H9 (cell line): ENCODE results near the gene KCNAB2. TPM values are rescaled to one million over a fixed set of nuclear protein-coding genes. Genes with fewer than 3 reads are reported as not detected.

Experiments
- DNase-seq: peaks from one replicate; pipeline ENCODE4 v3.0.0-alpha.2; 2017
- H2AFZ ChIP-seq: one replicate; pipeline ENCODE4 v1.6.1; 2013; ENCODE audit warnings: mild to moderate bottlenecking, low read length, control low read depth, moderate library complexity
- H2AK5ac ChIP-seq: 2 replicates; pipeline ENCODE4 v1.6.1; 2013; ENCODE audit warnings: low read length, control low read depth, mixed read lengths; ENCODE audit not compliant: insufficient read length
- H2BK120ac ChIP-seq: one replicate; pipeline ENCODE4 v1.6.1; 2013; ENCODE audit warnings: low read depth, mild to moderate bottlenecking, low read length, control low read depth, inconsistent platforms; ENCODE audit not compliant: poor library complexity, severe bottlenecking
- H2BK12ac ChIP-seq: 2 replicates; pipeline ENCODE4 v1.6.1; 2013; ENCODE audit warnings: low read length, control low read depth, mixed read lengths, low read depth; ENCODE audit not compliant: insufficient read length
- H2BK15ac ChIP-seq: 2 replicates; pipeline ENCODE4 v1.6.1; 2013; ENCODE audit warnings: low read depth, low read length, control low read depth
- H2BK20ac ChIP-seq: one replicate; pipeline ENCODE4 v1.6.1; 2013; ENCODE audit warnings: low read depth, mild to moderate bottlenecking, low read length, control low read depth, inconsistent platforms; ENCODE audit not compliant: poor library complexity, severe bottlenecking
- H2BK5ac ChIP-seq: 2 replicates; pipeline ENCODE4 v1.6.1; 2013; ENCODE audit warnings: low read length, control low read depth, mixed read lengths; ENCODE audit not compliant: insufficient read length
- H3K14ac ChIP-seq: 2 replicates; pipeline ENCODE4 v1.6.1; 2013; ENCODE audit warnings: low read length, control low read depth; ENCODE audit not compliant: insufficient read depth
- H3K18ac ChIP-seq: 2 replicates; pipeline ENCODE4 v1.6.1; 2013; ENCODE audit warnings: low read depth, mild to moderate bottlenecking, mixed read lengths, low read length, control low read depth; ENCODE audit not compliant: insufficient read length
- H3K23ac ChIP-seq: 2 replicates; pipeline ENCODE4 v1.6.1; 2013; ENCODE audit warnings: low read length, control low read depth, mixed read lengths, low read depth; ENCODE audit not compliant: insufficient read length
- H3K23me2 ChIP-seq: 2 replicates; pipeline ENCODE4 v1.6.1; 2013; ENCODE audit warnings: low read depth, mild to moderate bottlenecking, mixed read lengths, low read length, control low read depth; ENCODE audit not compliant: insufficient read length, poor library complexity, severe bottlenecking
- H3K27ac ChIP-seq: 2 replicates; pipeline ENCODE4 v1.5.1; 2013; ENCODE audit warnings: low read length, control low read depth, mixed read lengths, low read depth; ENCODE audit not compliant: insufficient read length
- H3K27me3 ChIP-seq: 2 replicates; pipeline ENCODE4 v1.6.1; 2013; ENCODE audit warnings: low read length, control low read depth, inconsistent platforms; ENCODE audit not compliant: insufficient read depth
- H3K4ac ChIP-seq: 2 replicates; pipeline ENCODE4 v1.6.1; 2013; ENCODE audit warnings: low read depth, mild to moderate bottlenecking, control low read depth, inconsistent platforms, low read length, moderate library complexity
- H3K4me1 ChIP-seq: 2 replicates; pipeline ENCODE4 v1.6.1; 2013; ENCODE audit warnings: low read length, control low read depth, inconsistent platforms; ENCODE audit not compliant: insufficient read depth
- H3K4me2 ChIP-seq: 2 replicates; pipeline ENCODE4 v1.6.1; 2013; ENCODE audit warnings: low read length, control low read depth, mixed read lengths; ENCODE audit not compliant: insufficient read length, insufficient read depth
- H3K56ac ChIP-seq: 2 replicates; pipeline ENCODE4 v1.6.1; 2013; ENCODE audit warnings: low read depth, mild to moderate bottlenecking, mixed read lengths, low read length, control low read depth; ENCODE audit not compliant: insufficient read length
- H3K79me1 ChIP-seq: 2 replicates; pipeline ENCODE4 v1.6.1; 2013; ENCODE audit warnings: low read depth, mild to moderate bottlenecking, moderate library complexity, low read length, control low read depth, inconsistent platforms; ENCODE audit not compliant: insufficient read depth, poor library complexity, severe bottlenecking
- H3K79me2 ChIP-seq: 2 replicates; pipeline ENCODE4 v1.6.1; 2013; ENCODE audit warnings: low read length, control low read depth, inconsistent platforms; ENCODE audit not compliant: insufficient read depth
- H3K9ac ChIP-seq: 2 replicates; pipeline ENCODE4 v1.6.1; 2013; ENCODE audit warnings: low read length, control low read depth, mixed read lengths; ENCODE audit not compliant: insufficient read length; ENCODE audit errors: extremely low read depth
- H3K9me3 ChIP-seq: one replicate; pipeline ENCODE4 v1.6.1; 2013; ENCODE audit warnings: low read depth, low read length, inconsistent platforms; ENCODE audit not compliant: control insufficient read depth
- H3T11ph ChIP-seq: one replicate; pipeline ENCODE4 v1.6.1; 2013; ENCODE audit warnings: mild to moderate bottlenecking, low read length, control low read depth, inconsistent platforms
- H4K20me1 ChIP-seq: one replicate; pipeline ENCODE4 v1.6.1; 2013; ENCODE audit not compliant: control insufficient read depth, insufficient read length, insufficient read depth
- H4K5ac ChIP-seq: 2 replicates; pipeline ENCODE4 v1.6.1; 2013; ENCODE audit warnings: low read depth, mild to moderate bottlenecking, mixed read lengths, low read length, control low read depth; ENCODE audit not compliant: insufficient read length
- H4K8ac ChIP-seq: replicated peaks from 2 replicates; pipeline ENCODE4 v1.6.1; 2013; ENCODE audit warnings: low read length, control low read depth, mixed read lengths, low read depth; ENCODE audit not compliant: insufficient read length
- H4K91ac ChIP-seq: 2 replicates; pipeline ENCODE4 v1.6.1; 2013; ENCODE audit warnings: low read depth, mild to moderate bottlenecking, moderate library complexity, mixed read lengths, low read length, control low read depth; ENCODE audit not compliant: insufficient read length
- H3K27ac Mint-ChIP-seq, 3 experiments: 2 replicates in 2 of 3; 3 replicates in 1 of 3; pipeline ENCODE4 v1.8.0; 2020 to 2021; ENCODE audit warnings: mixed read lengths in 3 of 3, mild to moderate bottlenecking in 1 of 3, moderate library complexity in 1 of 3
- H3K27me3 Mint-ChIP-seq: 2 replicates; pipeline ENCODE4 v1.8.0; 2021; ENCODE audit warnings: low read depth, mild to moderate bottlenecking, moderate library complexity, mixed read lengths
- H3K36me3 Mint-ChIP-seq, 3 experiments: 2 replicates in 2 of 3; 3 replicates in 1 of 3; pipeline ENCODE4 v1.8.0; 2020 to 2021; ENCODE audit warnings: low read depth in 3 of 3, mixed read lengths in 3 of 3; ENCODE audit not compliant: insufficient read depth in 1 of 3
- H3K4me1 Mint-ChIP-seq, 2 experiments: 2 replicates each; pipeline ENCODE4 v1.8.0; 2020; ENCODE audit warnings: mixed read lengths in 2 of 2
- H3K4me3 Mint-ChIP-seq, 2 experiments: 2 replicates in 1 of 2; 3 replicates in 1 of 2; pipeline ENCODE4 v1.8.0; 2020 to 2021; ENCODE audit warnings: mild to moderate bottlenecking in 2 of 2, mixed read lengths in 2 of 2, moderate library complexity in 1 of 2
- H3K9me3 Mint-ChIP-seq, 2 experiments: 2 replicates in 1 of 2; 3 replicates in 1 of 2; pipeline ENCODE4 v1.8.0; 2020; ENCODE audit warnings: mild to moderate bottlenecking in 2 of 2, mixed read lengths in 2 of 2, moderate library complexity in 1 of 2
- CTCF ChIP-seq: fragments of 200-600 bp; sonication (generic); conservative IDR thresholded peaks from 3 replicates; pipeline ENCODE4 v1.8.0; 2021; ENCODE audit warnings: antibody characterized with exemption, mild to moderate bottlenecking
- WGBS: extraction: QIAGEN DNeasy Blood & Tissue Kit; methylation state at CpG from one replicate; pipeline ENCODE4 v1.1.7; 2013; ENCODE audit warnings: missing lambda C conversion rate, low lambda C conversion rate, mixed read lengths; ENCODE audit not compliant: insufficient read length; ENCODE audit errors: extremely low coverage; 5-methylcytosine and 5-hydroxymethylcytosine counted together
- total RNA-seq: library from RNA; stranded (reverse); gene quantifications from 2 replicates; pipeline ENCODE4 v1.2.1, GENCODE V29; 2021

Gene KCNAB2
- total RNA-seq, 1 experiment from 2014 or later: 8.3 TPM

- H4K5ac ChIP-seq: no peak overlapping the region
- Mint-ChIP-seq H3K36me3 (peaks cover 0 to under 1% (median 0%) of the 10 kb centered on the region in 3 experiments; a peak in 1 of 7 replicates), H3K27ac (no peak overlapping the region), H3K4me3 (no peak overlapping the region), H3K4me1 (no peaks in the 10 kb centered on the region), H3K27me3 (peaks cover 15% of the 10 kb centered on the region), H3K9me3 (peaks cover under 1 to 1% of the 10 kb centered on the region in 2 experiments; a peak in 3 of 5 replicates)
- no peak overlapping the region for H3K18ac ChIP-seq
- no peak overlapping the region for H3K14ac ChIP-seq
- no peak for DNase-seq
- no peak overlapping the region for H2AK5ac ChIP-seq
- H4K20me1 ChIP-seq: no peaks in the 10 kb centered on the region
- H2BK20ac ChIP-seq: no peak overlapping the region
- no peaks in the 10 kb centered on the region for H3K27me3 ChIP-seq
- H3K23ac ChIP-seq: no peak overlapping the region
- peak; percentile 46; the same call in 2 of the 3 replicates for TF ChIP-seq CTCF
- H3K27ac ChIP-seq: no peak overlapping the region
- no peak overlapping the region for H3K4ac ChIP-seq
- H2BK5ac ChIP-seq: no peak overlapping the region
- no peak overlapping the region for H2AFZ ChIP-seq
- no peaks in the 10 kb centered on the region for H3K9me3 ChIP-seq
- H3K9ac ChIP-seq: no peak overlapping the region
- no peak overlapping the region for H3T11ph ChIP-seq
- H3K23me2 ChIP-seq: no peaks in the 10 kb centered on the region
- H2BK120ac ChIP-seq: no peak overlapping the region
- no peak overlapping the region for H3K56ac ChIP-seq
- no peaks in the 10 kb centered on the region for H3K79me2 ChIP-seq
- WGBS: no CpG with 5 or more reads among the region's 5 CpGs
- no peak overlapping the region for H3K4me2 ChIP-seq
- no peak overlapping the region for H4K91ac ChIP-seq
- H2BK15ac ChIP-seq: no peak overlapping the region
- H4K8ac ChIP-seq: no peak overlapping the region
- no peaks in the 10 kb centered on the region for H3K4me1 ChIP-seq
- H3K79me1 ChIP-seq: no peaks in the 10 kb centered on the region
- no peak overlapping the region for H2BK12ac ChIP-seq
These were observed 92.1 kb downstream of the KCNAB2 start for GRCh38 chr1:6137758-6138157.
